NCI-H526 (cell line): ENCODE measurements around the gene CCDC3.
"Not testable (repeated sequence)": the region's sequence is repeated elsewhere in the genome, so short reads cannot be mapped to it uniquely, and the experiment has no call there.

ENCODE experiments used
- DNase-seq, 2 experiments: peaks; one replicate each; lab custom pipeline; 2025; lab: John Stamatoyannopoulos, UW

CCDC3 gene

GRCh38 chr10:12887780-12888179 is 113.7 kb downstream of the CCDC3 start:
- DNase-seq, result no peak

- DNase-seq, result no peak
These were observed 116.7 kb downstream of the CCDC3 start for GRCh38 chr10:12884851-12885250.

- DNase-seq, result no peak
These were observed 121.1 kb downstream of the CCDC3 start for GRCh38 chr10:12880423-12880822.

GRCh38 chr10:12877150-12877549 is 124.4 kb downstream of the CCDC3 start:
- DNase-seq, result no peak

- DNase-seq, result no peak
These were observed 125.2 kb downstream of the CCDC3 start for GRCh38 chr10:12876266-12876665.

GRCh38 chr10:12875100-12875499 is 126.4 kb downstream of the CCDC3 start:
- DNase-seq, result no peak

GRCh38 chr10:12874501-12874900 is 127.0 kb downstream of the CCDC3 start:
- no peak for DNase-seq

GRCh38 chr10:12873172-12873571 is 128.3 kb downstream of the CCDC3 start:
- DNase-seq, result no peak

GRCh38 chr10:12872577-12872976 is 128.9 kb downstream of the CCDC3 start:
- no peak for DNase-seq

GRCh38 chr10:12869427-12869826 is 132.1 kb downstream of the CCDC3 start:
- no peak for DNase-seq

- no peak for DNase-seq
These were observed 133.3 kb downstream of the CCDC3 start for GRCh38 chr10:12868229-12868628.

GRCh38 chr10:12865515-12865914 is 136.0 kb downstream of the CCDC3 start:
- not testable (repeated sequence) for DNase-seq

GRCh38 chr10:12862459-12862858 is 139.1 kb downstream of the CCDC3 start:
- no peak for DNase-seq

- no peak for DNase-seq
These were observed 146.5 kb downstream of the CCDC3 start for GRCh38 chr10:12854988-12855387.

GRCh38 chr10:12852687-12853086 is 148.8 kb downstream of the CCDC3 start:
- DNase-seq, result no peak

- no peak for DNase-seq
These were observed 152.0 kb downstream of the CCDC3 start for GRCh38 chr10:12849319-12850181.

GRCh38 chr10:12848439-12849173 is 152.9 kb downstream of the CCDC3 start:
- no peak for DNase-seq

- peak in 1 of 2 experiments; percentile 13 for DNase-seq
These were observed 154.0 kb downstream of the CCDC3 start for GRCh38 chr10:12847361-12847975.

GRCh38 chr10:12846718-12847117 is 154.8 kb downstream of the CCDC3 start:
- DNase-seq, result no peak
